GM12875 (cell line): ENCODE measurements around the gene COPG1.

ENCODE experiments used
- H3K4me3 ChIP-seq: one replicate; pipeline ENCODE4 v1.5.1; 2011; ENCODE audit warnings: low read depth, low read length, control low read depth
- TF ChIP-seq, protein P1 (sequence below): IDR thresholded peaks from 2 replicates; pipeline ENCODE4 v1.5.1; 2011; ENCODE audit warnings: low read depth, mild to moderate bottlenecking, control low read depth, inconsistent platforms, low read length, moderate library complexity, borderline replicate concordance; ENCODE audit not compliant: insufficient read depth

Gene COPG1

DNA sequence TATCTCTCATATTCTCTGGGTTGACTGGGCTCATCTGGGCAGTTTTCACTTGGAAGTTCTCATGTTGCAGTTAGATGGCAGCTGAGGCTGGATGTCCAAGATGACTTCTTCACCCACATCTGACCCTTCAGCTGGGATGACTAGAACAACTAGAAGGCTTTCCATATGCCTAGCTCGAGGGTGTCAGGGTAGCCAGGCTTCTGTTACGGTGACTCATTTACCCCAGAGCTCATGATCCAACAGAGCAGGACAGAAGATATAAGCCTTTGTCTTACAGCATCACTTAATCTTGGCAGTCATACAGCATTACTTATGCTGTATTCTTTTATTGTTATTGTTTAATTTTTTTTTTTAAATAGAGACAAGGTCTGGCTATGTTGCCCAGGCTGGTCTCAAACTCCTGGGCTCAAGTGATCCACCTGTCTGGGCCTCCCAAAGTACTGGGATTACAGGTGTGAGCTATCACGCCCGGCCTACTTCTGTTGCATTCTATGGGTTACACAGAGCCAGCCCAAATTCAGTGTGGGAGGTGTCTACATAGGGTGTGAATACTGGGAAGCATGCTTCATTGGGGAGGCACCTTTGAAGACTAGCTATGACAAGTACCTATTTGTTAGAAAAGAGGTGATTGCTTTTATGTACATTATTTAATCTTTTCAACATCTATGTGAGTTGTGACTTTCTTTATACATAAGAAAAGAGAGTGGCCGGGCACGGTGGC, 40.0 kb downstream of the COPG1 start:
- no peak overlapping the region for H3K4me3 ChIP-seq
- TF ChIP-seq, protein P1, sequence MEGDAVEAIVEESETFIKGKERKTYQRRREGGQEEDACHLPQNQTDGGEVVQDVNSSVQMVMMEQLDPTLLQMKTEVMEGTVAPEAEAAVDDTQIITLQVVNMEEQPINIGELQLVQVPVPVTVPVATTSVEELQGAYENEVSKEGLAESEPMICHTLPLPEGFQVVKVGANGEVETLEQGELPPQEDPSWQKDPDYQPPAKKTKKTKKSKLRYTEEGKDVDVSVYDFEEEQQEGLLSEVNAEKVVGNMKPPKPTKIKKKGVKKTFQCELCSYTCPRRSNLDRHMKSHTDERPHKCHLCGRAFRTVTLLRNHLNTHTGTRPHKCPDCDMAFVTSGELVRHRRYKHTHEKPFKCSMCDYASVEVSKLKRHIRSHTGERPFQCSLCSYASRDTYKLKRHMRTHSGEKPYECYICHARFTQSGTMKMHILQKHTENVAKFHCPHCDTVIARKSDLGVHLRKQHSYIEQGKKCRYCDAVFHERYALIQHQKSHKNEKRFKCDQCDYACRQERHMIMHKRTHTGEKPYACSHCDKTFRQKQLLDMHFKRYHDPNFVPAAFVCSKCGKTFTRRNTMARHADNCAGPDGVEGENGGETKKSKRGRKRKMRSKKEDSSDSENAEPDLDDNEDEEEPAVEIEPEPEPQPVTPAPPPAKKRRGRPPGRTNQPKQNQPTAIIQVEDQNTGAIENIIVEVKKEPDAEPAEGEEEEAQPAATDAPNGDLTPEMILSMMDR = no peak

DNA sequence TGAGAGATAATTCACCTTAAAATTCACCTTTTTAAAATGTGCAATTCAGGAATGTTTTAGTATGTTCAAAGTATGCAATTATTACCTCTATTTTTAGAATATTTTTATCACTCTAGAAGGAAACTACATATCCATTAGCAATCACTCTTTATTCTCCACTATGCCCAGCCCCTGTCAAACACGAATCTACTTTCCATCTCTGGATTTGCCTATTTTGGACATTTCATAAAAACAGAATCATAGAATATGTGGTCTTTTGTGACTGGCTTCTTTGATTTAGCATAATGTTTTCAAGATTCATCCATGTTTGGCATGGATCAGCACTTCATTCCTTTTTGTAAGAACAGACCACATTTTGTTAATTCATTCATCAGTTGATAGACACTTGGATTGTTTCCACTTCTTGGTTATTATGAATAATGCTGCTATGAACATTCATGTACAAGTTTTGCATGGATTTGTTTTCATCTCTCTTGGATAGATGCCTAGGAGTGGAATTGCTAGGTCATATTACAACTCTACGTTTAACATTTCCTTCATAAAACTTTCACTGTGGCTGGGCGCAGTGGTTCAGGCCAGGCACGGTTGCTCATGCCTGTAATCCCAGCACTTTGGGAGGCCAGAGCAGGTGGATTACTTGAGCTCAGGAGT, 42.0 kb downstream of the COPG1 start:
- TF ChIP-seq, protein P1 = no peak
- no peak overlapping the region for H3K4me3 ChIP-seq

DNA sequence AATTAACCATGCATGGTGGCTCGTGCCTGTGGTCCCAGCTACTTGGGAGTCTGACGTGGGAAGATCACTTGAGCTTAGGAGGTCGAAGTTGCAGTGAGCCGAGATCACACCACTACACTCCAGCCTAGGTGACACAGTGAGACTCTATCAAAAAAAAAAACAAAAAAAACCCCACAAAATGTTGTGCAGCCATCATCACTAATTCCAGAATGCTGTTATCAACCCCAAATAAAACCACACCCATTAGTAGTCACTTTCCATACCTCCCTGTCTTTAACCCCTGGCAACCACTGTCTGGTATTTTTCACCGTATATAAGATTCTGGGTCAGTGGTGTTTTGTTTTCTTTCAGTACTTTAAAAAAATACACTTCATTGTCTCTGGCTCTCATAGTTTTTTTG, 45.9 kb downstream of the COPG1 start:
- TF ChIP-seq, protein P1 = no peak
- no peak overlapping the region for H3K4me3 ChIP-seq

DNA sequence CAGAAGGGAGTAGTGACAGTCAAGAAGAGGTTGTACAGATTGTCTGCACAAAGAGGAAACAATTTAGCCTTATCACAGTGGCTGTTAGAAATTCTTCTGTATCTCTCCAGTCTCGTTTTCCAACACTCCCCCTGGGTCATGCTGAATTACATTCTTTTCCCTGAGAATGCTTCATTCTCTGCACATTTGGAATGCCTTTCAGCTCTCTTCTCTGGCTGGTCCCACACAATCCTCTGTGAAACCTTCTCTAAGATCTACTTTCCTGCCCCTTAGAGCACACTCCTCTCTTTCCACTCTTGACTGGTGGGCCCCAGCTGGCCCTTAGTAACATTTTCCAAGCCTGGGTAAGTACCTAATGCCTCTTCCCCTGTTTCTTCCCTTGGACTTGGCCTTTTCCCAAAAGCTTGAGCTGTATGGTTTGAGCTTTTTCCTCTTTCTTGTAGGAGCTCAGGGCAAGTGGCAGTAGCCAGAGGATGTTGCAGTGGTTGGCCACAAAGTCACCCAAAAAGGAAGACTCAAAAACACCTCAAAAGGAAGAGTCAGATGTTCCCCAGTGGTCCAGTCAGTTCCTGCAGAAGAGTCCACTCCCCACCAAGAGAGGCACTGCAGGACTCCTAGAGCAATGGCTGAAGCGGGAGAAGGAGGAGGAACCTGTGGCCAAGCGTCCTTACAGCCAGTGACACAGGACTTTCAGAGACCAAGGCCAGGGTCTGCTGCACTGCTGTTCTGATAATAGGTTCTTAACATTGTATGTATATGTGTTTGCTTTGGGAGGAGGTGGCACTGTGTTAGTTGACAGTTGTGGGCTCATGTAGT, 54.9 kb downstream of the COPG1 start:
- TF ChIP-seq, protein P1 = no peak

DNA sequence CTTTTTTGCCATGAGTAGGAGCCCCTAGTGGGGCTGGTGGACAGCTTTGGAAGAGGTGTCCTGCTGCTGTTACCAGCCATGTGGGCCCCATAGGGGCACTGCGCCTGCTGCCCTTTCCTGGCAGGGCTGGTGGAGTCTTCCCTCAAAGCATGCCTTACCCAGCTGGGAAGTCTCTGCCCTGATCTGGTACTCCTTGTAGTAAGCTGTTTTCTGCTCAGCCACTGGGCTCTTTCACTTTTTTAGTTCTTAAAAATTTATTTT, 55.5 kb downstream of the COPG1 start:
- no peak overlapping the region for H3K4me3 ChIP-seq
- TF ChIP-seq, protein P1 = no peak

More for the DNA sequence above, 54.9 kb downstream of the COPG1 start:
- no peak overlapping the region for H3K4me3 ChIP-seq

DNA sequence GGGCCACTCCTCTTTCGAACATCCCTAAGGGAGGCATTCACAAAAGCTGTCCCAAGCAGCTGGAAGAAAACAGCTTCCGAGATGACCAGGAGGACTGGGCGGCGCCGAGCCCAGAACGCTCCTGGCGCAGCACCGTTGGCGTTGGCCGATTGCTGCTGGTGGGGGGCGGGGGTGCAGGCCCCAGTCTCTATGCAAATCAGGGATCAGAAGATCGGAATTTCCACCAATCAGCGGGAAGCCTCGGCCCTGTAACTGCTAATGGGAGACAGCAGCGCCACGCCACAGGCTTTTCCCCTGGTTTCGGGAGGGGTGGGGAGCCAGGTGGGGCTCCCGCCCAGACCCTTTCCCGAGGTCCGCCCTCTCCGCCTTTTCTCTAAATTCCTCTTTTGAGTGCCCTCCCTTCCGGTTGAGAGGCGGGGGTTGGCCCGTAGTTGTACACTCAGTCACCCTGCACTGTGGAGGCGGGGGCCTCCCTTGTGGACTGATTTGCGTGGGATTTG, 56.2 kb downstream of the COPG1 start:
- TF ChIP-seq, protein P1 = no peak
- H3K4me3 ChIP-seq = peak overlapping the region; percentile 15
